ENCODE data around the gene PLEKHM2.

PLEKHM2 gene

DNA sequence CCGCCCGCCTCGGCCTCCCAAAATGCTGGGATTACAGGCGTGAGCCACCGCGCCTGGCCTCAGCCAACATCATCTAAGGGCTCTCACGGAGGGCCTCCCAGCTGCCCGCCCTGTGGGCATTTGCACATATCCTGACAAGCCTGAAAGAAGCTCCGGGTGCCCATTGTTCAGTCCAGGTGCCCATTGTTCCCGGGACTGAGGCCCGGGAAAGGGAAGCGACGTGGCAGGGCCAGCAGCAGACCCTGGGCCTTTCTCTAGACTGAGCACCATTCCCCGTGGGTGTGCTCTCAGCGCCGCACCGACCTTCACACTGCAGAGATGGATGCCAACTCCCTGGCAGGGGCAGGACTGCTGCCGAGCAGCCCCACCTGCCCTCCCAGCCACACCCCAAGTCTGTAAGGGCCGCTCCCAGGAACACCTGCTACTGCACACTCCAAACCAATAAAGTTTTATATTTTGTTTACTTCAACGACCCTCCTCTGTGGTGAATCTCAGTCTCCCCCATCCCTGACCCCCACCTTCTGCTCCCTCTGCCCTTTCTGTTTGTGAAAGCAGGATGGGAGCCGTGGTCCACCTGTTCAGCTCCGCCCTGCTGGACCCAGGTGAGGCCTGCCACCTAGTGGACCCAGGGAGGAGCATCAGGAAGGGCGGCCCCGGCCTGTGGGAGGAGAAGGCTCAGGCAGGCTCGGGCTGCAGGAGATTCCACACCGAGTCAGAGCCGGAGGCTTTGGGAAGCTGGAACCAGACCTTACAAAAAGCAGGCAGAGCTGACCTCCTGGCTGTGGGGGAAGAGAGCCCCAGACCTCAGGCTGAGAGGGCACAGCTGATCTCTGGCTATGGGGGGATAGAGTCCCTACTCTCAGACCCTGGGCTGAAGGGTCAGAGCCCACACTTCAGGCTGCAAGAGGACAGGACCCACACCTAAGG lies 57.1 kb downstream of the PLEKHM2 start:
- peak; percentile 64 for DNase-seq

DNA sequence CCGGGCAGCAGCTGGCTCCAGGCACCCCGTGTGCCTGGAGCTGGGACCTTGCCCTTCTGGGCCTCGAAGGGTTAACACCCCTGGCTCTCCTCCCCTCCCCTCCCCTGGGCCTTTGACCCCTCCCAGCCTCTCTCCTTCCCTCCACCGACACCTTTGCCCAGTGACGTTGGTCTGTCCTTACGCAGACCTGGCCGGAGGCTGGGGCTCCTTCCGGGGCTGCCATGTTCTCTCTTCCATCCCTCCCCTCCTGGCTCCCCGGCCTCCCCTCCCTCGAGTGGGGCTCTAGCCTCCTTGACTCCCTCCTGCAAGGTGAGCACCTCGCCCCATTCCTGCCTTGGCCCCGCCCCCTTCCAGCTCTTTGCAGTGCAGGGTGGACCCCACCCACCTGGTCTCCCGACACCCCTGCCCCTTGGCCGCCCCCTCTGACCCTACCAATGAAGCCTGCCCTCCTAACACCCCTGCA lies 58.2 kb downstream of the PLEKHM2 start, which contains the start of gene TMEM82:
TSS of gene TMEM82 (plus strand) at position 161 of the 463 bp plus-strand sequence. CDS start at position 222, 61 bp downstream.
- no peak for DNase-seq

DNA sequence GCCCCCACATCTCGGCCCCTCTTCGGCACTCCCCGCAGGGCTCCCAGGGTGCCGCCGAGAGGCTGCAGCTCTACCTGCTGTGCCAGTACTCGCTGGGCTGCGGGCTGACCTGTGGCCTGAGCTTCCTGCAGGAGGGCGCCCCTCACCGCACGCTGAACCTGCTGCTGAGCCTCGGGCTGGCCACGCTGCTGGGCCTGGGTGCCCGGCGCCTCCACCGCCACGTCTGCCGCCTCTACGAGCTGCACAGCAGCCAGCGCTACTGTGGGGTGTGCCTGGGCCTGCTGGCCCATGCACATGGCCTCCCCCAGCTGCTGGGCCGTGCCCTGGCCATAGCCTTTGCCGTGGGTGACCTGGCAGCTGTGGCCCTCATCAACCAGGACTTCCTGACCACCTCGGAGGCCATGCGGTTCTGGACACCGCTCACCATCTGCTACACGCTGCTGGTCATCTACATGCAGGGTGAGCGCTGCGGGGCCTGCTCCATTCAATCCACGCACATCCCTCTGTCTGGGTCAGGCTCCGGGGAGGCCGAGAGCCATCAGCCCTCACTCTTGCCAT lies 60.1 kb downstream of the PLEKHM2 start:
- no peak for DNase-seq

DNA sequence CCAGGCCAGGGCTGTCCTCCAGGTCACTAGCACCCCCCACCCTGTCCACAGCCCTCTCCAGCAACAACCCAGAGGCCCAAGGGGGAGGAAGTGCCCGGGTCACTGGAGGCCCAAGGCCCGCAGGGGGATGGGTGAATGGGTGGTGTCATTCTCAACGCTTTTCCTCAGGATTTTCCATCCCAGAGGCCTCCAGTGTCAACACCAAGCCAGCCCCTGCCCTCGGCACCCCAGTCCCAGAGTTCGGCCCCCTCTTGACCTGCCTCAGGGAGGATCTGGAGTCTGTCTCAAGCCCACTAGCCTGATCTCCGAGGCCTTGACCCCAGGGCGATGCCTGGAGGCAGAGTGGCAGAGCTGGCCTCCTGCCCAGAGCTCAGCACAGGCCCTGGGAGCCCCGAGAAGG lies 63.3 kb downstream of the PLEKHM2 start:
- no peak for DNase-seq

DNA sequence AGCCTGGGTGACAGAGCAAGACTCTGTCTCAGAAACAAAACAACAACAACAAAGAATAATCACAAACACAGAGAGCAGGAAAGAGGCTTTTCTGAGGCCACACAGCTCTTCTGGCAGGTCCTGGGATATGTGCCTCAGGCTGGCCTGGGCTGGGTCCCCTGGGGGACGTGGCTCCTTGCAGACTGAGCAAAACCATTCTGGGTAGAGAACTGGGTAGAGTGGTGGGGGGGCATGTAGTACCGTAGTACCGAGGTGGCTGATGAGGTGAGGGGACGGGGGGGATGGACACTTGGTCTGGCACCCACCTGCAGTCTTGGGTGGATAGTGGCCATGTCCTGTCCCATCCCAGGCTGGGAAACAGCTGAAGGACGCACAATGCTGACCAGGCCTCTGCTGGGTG lies 64.1 kb downstream of the PLEKHM2 start:
- no peak for DNase-seq

DNA sequence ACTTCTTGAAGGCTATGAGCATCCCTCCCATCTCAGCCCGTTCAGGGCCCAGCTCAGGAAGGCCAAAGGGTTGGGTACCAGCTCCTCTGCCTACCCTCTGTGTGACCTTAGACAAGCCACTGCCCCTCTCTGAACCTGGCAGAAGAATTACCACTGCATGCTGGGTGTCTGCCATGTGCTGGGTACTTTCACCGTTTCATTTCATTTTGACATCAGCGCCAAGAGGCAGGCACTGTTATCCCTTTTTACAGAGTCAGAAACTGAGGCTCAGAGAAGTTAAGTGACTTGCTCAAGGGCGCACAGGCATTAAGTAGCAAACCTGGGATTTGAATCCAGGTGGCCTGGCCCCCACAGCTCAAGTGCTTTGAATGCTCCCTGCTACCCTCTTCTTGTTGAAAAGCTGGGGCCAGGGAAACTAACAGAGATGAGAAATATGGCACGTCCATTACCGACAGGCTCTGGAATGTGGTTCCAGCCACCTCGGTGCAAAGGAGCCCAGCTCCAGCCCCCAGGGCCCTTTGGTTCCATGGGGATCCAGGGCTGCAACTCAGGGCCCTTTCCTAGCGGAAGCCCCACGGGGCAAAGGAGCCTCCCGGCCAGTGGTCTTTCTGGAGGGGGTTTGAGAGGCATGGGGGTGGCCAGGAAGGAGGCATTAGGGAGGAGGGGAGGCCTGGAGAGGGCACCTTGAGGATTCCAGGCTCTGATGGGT lies 64.7 kb downstream of the PLEKHM2 start:
- no peak for DNase-seq

DNA sequence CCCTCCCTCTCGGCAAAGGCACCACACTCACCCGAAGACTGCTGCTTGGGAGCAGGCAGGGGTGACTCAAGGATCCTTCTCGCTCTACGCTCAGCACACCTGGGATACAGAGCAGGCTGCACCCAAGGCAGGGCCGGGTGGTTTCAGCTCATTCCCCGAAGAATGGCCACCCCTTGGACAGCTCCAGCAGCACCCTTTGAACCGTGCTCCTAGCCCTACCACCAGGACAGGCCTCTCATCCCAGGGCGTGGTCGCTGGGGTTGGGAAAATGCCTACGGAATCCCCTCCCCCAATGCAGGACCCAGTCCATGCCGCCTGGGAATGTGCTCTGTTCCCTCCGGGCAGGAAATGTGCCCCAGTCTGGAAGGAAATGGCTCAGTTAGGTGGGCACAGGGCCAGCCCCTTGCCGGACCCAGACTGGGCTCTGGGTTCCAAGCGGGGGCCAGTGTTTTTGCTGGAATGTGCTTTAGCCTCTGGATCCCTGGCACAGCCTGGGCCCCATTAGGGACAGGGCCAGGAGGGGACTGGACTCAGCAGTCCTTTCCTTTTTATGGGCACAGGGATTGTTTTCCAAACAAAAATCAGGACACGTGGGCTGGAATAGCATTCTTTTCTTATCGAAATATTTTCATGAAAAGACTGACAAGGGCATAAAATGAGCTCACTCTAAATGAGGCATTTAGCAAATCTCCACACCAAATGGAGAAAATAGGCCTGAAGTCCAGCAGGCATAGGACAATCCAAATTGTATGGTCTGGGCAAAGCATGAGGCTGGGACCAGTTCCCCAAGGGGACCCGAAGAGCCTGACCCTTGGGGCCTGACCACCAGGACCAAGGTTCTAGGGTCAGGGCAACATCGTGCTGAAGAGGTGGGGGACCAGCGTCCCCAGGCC lies 65.5 kb downstream of the PLEKHM2 start:
- DNase-seq = no peak

DNA sequence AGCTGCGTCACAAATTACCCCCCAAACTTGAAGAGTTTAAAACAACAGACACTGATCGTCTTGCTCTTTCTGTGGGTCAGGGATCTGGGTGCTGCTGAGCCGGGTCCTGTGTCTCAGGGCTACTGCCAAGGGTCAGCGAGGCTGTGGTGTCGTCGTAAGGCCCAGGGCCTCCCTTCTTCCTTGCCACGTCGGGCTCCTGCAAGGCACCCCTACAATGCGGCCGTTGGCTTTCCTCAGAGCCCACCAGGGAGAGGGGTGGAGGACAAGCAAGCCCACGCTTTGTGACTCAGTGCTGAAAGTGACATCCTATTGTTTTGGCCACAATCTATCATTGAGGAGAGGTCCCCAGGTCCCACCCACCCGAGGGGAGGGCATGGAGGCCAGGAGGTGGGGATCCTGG lies 66.8 kb downstream of the PLEKHM2 start:
- DNase-seq = no peak

DNA sequence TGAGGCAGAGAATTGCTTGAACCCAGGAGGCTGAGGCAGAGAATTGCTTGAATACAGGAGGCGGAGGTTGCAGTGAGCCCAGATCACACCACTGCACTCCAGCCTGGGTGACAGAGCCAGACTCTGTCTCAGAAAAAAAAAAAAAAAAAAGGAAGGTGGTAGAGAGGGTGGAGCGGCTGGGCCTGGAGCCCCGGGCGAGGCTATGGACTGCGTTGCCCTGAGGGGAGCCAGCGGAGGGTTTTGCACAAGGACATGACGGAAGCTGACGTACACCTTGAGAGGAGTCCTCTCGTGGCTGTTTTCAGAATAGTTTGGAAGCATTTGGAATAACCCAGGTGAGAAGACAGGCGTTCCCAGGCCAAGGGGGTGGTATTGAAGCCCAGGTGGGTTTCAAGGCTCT lies 67.6 kb downstream of the PLEKHM2 start:
- DNase-seq = no peak

DNA sequence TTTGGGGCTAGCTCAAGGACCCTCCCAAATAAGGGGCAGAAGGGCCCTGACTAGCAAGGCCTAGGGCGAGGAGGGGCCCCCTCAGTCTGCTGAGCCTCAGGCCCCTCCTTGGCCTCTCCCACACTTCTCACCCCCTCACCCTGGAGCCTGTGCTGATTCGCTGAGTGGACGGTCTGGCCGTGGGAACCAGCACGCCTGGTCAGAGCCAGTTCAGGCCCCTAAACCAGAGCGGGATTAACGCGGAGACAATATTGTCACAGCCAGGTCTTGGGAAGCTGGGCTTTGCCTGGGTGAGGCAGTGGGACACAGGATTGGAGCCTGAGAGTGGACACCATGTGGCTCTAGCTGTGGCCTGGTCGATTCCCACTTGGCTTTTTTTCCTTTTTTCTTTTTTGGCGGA lies 69.7 kb downstream of the PLEKHM2 start:
- no peak for DNase-seq

DNA sequence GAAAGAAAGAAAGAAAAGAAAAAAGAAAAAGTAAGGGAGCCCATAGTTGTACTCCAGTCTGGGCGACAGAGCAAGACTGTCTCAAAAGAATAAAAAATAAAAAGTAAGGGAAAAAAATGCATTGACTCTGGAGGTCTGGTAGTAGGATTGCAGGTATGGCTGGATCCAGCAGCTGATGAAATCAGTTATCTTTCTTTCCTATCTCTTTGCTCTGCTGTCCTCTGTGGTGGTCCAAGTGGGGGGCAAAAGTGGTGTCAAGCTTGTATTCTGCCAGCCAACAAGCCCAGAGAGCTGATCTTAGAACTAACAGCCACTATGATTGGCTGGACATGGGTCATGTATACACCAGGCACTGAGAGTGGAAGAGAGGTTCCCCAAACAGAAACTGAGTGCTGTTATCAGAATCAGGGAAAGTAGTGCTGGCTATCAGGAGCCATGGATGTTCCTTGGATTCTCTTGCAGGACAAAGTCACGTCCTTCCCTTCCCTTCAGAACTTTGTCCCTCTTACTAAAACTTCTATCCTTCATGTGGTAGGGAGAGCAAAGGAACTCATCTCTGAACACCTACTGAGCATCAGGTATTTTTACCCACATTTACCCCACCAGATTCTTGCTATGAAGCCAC lies 71.0 kb downstream of the PLEKHM2 start:
- DNase-seq = no peak

DNA sequence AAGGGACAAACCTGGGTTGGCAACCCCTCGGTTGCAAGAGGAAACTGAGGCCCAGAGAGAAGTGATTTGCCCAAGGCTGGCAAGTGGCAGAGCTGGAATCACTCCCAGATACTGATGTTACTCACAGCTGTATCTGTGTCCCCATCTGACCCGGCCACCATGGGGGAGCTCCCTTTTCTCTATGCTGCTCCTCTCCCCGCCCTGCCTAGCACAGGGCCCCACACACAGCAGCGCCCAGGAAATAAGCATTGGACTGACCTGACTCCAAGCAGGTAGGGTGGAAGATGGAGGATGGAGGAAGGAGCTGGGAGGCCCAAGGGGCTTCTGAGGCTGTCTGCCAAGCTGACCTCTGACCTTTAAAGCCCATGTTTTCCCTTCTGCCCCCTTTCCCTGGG lies 71.5 kb downstream of the PLEKHM2 start:
- no peak for DNase-seq

DNA sequence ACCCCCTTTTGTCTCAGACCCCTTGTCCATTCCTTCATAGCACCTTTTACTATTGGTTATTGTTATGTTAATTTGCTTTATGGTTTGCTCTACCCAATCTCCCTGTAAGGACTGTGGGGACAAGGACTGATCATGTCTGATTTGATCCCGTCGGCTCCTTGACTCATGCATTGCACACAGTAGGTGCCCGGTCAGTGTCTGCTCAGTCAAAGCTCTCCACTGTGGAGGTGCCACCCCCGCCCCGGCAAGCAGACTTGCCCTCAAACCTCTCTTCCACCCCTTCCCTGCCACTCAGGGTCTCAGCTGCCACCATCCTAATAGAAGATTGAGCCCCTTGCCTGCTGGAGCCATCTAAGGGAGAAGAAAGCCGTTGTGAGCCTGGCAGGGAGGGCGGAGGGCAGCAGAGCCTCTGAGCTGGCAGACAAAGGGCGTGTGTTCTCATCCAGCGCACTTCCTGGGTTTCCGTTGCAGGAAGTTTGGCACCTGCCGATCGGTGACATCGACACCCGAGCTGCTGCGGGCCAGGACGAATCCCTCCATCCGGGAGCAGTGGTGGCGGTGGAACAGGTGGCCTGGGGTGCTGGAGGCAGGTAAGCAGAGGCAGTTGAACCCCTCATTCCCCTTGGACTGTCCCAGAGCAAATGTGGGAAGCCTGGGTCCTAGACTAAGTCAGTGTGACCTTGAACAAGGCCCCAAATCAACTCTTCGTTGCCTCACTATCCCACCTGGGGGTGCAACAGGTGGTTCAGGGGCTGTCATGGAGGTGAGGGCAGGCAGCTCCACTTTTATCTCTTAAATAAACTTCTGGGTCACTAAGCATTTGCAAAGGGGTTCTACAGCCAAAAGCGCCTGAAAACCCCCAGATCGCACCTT lies 72.3 kb downstream of the PLEKHM2 start:
- no peak for DNase-seq

DNA sequence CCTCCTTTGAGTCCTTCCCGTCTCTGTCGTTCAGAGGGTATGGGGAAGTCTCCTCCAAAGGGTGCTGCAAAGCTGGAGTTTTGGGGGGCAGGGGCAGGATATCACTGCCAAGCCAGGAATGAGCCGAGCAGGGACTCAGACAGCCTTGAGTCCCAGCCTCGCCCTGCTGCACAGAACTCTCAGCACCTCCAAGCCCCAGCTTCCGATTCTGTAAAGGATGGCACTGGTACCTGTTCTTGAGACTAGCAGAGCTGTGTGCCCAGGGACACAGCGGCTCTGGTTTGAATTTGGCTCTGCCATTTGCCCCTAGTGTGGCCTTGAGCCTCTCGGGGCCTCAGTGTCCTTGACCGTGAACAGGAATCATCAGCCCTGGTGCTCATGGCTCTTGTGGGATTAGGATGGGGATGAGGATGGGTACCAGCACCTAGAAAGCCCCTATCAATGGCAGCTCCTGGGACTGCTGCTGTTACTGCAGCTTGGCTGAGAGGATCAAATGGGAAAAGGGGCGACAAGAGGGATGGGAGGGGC lies 73.0 kb downstream of the PLEKHM2 start:
- no peak for DNase-seq

DNA sequence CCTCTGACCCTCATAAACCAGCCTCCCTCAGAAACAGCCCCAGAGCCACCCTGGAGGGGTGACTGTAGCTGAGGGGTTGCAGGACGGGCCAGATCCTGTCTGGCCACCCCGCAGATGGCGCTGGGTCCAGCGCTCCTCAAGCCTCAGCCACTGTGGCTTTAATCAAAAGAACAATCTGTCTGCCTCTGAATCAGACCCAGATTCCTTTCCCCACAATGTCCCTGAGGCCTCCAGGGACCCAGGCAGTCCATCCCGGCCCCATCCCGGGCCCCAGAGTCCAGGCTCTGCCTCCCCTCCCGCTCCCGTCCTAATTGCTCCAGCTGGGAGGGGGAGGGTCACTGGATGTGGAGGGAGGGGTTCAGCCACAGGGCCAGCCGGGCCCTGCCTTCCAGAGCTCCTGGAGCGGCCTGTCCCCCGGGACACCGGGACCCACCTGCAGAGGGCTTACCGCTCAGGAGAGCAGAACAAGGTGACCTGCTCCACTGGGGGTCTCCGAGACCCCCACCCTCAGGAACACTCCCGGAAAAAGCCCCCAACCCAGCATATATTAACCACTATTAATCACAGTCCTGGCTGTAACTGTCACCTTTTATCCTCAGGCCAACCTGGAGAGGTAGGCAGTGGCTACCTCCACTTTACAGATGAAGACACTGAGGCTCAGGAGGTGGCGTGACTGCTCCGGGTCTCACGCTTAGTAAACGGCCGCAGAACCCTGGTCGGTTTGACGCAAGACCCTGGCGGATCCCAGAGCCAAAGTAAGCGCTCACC lies 73.6 kb downstream of the PLEKHM2 start:
- DNase-seq = no peak

DNA sequence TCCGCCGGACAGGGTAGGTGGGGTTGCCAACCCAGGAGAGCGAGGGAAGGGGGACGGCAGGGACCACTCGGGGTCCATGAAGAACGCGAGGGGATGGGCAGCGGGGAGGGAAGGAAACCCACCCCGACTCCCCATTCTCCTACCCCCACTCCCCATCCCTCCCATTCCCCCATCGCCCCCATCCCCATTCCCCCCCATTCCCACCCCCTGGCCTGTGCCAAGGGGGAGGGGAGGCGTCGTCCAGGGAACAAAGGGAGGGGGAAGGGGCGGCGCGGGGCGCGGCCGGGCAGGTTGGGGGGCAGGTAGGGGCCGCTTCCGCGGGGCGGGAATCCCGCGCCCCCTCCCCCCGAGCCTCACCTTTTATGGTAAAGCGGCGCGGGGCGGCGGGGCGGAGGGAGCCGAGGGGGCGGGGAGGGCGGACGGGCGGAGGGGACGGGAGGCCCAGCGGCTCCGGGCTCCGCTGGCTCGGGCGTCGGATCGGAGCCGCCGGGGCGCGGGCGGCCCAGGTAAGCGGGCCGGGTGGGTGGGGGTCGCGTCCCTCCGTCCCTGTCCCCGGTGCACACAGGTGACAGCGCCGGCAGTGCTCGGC lies 74.3 kb downstream of the PLEKHM2 start, which contains the start of gene FBLIM1:
TSS of gene FBLIM1 (plus strand) at position 453 of the 589 bp plus-strand sequence. CDS start 6,189 bp downstream, outside the sequence.
- DNase-seq = no peak

DNA sequence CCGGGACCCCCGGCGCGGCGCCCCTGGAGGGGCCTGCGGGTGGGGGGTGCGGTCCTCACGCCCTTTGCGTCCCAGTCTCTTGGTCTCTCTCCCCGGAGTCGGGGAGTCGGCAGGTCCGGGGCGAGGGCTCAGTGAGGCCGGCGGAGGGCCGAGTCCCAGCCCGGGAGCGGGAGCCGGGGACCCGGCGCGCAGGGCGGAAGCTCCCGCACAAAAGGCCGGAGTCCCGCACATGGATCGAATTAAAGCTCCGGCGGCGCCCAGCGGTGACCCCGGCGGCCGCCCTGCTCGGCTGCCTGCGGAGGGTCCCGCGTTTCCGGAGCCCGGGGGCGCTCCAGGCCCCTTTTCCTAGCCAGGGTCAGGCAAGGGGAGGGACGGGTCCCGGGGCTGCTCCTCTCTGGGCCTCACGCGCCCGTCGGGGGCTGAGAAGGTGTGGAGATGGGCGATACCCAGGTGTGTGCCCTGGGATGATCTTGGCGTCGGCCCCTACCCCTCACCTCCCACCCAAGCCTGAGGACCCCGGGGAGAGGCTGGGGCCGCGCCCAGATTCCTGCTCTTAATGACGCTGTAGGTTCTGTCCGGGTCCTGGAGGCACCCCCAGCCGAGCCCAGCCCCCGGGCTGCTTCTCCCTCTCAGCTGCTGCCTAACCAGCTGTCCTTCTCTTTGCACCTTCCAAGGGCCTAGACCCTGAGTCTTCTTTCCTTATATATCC lies 75.0 kb downstream of the PLEKHM2 start:
- DNase-seq = no peak

DNA sequence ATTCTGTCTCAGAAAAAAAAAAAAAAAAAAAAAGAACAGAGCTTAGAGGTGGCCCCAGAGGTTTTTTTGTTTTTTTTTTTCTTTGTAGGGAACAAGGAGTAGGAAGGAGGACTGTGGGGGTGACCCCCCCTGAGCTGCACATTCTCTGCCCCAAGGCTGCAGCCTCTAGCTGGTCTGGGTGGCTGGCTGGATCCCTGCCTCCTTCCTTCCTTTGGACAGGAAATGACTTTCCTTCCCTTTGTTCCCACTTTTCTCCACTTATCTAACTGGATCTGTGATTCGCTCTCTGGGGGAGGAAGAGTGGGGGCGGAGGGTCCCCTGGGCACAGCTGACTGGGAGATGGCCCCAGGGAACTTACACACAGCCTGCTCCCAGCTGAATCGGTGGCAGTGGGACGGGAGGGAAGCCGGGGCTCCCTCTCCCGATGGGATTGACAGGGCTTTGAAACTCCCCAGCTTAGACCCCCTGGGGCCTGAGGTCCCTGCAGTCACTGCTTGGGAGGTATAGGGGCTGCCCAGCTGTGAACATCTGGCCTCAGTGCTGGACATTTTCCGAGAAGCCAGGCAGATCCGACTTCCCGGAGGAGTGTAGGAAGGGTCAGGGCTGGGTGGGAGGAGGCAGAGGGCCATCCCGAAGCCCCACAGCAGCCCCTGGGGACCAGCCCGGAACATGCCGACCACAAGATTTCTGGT lies 76.5 kb downstream of the PLEKHM2 start:
- no peak for DNase-seq

Measured in NCI-H2227 treated with DMSO at 0.1 percent for 48 hours (cell line).